ENCODE results near the gene KCNH5.

Gene KCNH5

GRCh38 chr14:62956413-62956812, 88.8 kb downstream of the KCNH5 start:
- Histone ChIP-seq H3K36me3 (no peaks in the 10 kb centered on the region), H3K4me3 (no peak overlapping the region), H3K27ac (no peak overlapping the region), H3K9me3 (no peaks in the 10 kb centered on the region), H3K4me1 (no peaks in the 10 kb centered on the region), H3K27me3 (no peaks in the 10 kb centered on the region)
- no peak for DNase-seq
- intact Hi-C loops (cut with DNase I; ENCODE audit: low total_unique reads): no loop called here
- TF ChIP-seq CTCF (IDR thresholded peaks at IDR 0.05): no peak

- H3K27me3 ChIP-seq: no peaks in the 10 kb centered on the region
- DNase-seq: no peak
- no peak overlapping the region for H3K27ac ChIP-seq
- TF ChIP-seq CTCF (IDR thresholded peaks at IDR 0.05): no peak
- H3K4me3 ChIP-seq: no peak overlapping the region
- no peaks in the 10 kb centered on the region for H3K36me3 ChIP-seq
- no peaks in the 10 kb centered on the region for H3K4me1 ChIP-seq
- intact Hi-C loops (cut with DNase I; ENCODE audit: low total_unique reads): no loop called here
- H3K9me3 ChIP-seq: no peaks in the 10 kb centered on the region
Measured at GRCh38 chr14:62954165-62954564, 91.1 kb downstream of the KCNH5 start.

- no peaks in the 10 kb centered on the region for H3K27me3 ChIP-seq
- no peak for TF ChIP-seq CTCF (IDR thresholded peaks at IDR 0.05)
- no peaks in the 10 kb centered on the region for H3K9me3 ChIP-seq
- no peak overlapping the region for H3K4me3 ChIP-seq
- H3K27ac ChIP-seq: no peak overlapping the region
- no peak for DNase-seq
- no peaks in the 10 kb centered on the region for H3K36me3 ChIP-seq
- H3K4me1 ChIP-seq: no peaks in the 10 kb centered on the region
- intact Hi-C loops (cut with DNase I; ENCODE audit: low total_unique reads): no loop called here
Measured at GRCh38 chr14:62952226-62952625, 93.0 kb downstream of the KCNH5 start.

- TF ChIP-seq CTCF (IDR thresholded peaks at IDR 0.05): no peak
- DNase-seq: no peak
- no peaks in the 10 kb centered on the region for H3K4me1 ChIP-seq
- no peak overlapping the region for H3K4me3 ChIP-seq
- no peak overlapping the region for H3K27ac ChIP-seq
- no peaks in the 10 kb centered on the region for H3K36me3 ChIP-seq
- intact Hi-C loops (cut with DNase I; ENCODE audit: low total_unique reads): no loop called here
- no peaks in the 10 kb centered on the region for H3K9me3 ChIP-seq
- H3K27me3 ChIP-seq: no peaks in the 10 kb centered on the region
Measured at GRCh38 chr14:62947301-62947700, 98.0 kb downstream of the KCNH5 start.

- Histone ChIP-seq H3K27ac (no peak overlapping the region), H3K4me3 (no peak overlapping the region), H3K9me3 (no peaks in the 10 kb centered on the region), H3K4me1 (no peaks in the 10 kb centered on the region), H3K36me3 (no peaks in the 10 kb centered on the region), H3K27me3 (no peaks in the 10 kb centered on the region)
- TF ChIP-seq CTCF (IDR thresholded peaks at IDR 0.05): no peak
- intact Hi-C loops (cut with DNase I; ENCODE audit: low total_unique reads): no loop called here
- no peak for DNase-seq
Measured at GRCh38 chr14:62946221-62946620, 99.0 kb downstream of the KCNH5 start.

- H3K4me1 ChIP-seq: no peaks in the 10 kb centered on the region
- no peaks in the 10 kb centered on the region for H3K9me3 ChIP-seq
- no peak for TF ChIP-seq CTCF (IDR thresholded peaks at IDR 0.05)
- no peak for DNase-seq
- no peaks in the 10 kb centered on the region for H3K27me3 ChIP-seq
- no peak overlapping the region for H3K27ac ChIP-seq
- no peaks in the 10 kb centered on the region for H3K36me3 ChIP-seq
- intact Hi-C loops (cut with DNase I; ENCODE audit: low total_unique reads): no loop called here
- no peak overlapping the region for H3K4me3 ChIP-seq
Measured at GRCh38 chr14:62943202-62943601, 102.1 kb downstream of the KCNH5 start.

All from tibial artery (tissue), 4 donors.